Measurements from ENCODE around the gene LPP. TPM values are rescaled to one million over a fixed set of nuclear protein-coding genes. Genes with fewer than 3 reads are reported as not detected.

LPP gene
- polyA plus RNA-seq, 1 experiment = 60.0 TPM

DNA sequence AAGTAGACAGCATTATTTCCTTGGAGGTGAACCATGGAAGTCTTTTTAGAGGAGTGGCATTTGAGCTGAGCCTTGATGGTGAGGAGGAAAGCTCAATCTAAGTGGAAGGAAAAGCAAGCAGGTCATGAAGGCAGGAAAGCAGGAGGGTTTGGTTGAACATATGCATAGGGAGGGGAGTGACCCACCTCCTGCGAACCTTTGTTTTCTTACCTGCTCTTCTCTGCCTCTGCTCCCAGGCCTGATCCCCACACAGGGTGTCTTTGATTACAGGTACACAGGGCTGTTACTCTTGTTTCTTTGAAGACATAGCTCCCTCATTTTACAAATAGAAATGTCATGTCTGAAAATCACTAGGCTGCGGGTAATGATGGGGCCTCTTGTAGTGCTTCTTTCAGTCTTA lies 769.7 kb downstream of the LPP start:
- CTCF ChIA-PET = interaction anchor here (1.0 to 1.3 kb wide), 2 partner anchors 15 to 1184 kb away, joined by 3 to 4 read pairs; no protein-coding TSS in a partner anchor
- no peak overlapping the region for H3K4me3 ChIP-seq (ENCODE audit: low read depth, low read length)

DNA sequence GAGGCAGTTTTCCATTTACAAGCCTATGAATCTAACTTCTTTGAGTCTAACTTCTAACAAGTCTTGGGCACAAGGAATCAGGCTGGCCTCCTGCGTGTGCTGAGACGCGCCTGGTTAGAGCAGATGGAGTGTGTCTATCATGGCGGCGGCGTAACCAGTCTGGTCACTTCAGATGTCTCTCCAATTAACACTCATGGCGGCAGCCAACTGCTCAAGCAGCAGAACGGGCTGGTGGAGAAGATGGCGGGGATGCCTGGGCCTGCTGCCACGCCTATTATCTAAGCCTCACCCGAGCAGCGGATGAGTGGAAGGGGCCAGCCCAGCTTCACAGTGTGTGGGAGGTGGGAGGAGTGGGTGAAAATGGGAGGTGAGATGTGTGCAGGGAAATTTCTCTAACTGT lies 771.4 kb downstream of the LPP start:
- ChIA-PET POLR2A (no interaction called here), CTCF (no interaction called here)

More for the DNA sequence above, 769.7 kb downstream of the LPP start:
- TF ChIP-seq, protein P1, sequence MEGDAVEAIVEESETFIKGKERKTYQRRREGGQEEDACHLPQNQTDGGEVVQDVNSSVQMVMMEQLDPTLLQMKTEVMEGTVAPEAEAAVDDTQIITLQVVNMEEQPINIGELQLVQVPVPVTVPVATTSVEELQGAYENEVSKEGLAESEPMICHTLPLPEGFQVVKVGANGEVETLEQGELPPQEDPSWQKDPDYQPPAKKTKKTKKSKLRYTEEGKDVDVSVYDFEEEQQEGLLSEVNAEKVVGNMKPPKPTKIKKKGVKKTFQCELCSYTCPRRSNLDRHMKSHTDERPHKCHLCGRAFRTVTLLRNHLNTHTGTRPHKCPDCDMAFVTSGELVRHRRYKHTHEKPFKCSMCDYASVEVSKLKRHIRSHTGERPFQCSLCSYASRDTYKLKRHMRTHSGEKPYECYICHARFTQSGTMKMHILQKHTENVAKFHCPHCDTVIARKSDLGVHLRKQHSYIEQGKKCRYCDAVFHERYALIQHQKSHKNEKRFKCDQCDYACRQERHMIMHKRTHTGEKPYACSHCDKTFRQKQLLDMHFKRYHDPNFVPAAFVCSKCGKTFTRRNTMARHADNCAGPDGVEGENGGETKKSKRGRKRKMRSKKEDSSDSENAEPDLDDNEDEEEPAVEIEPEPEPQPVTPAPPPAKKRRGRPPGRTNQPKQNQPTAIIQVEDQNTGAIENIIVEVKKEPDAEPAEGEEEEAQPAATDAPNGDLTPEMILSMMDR (IDR thresholded peaks at IDR 0.05; ENCODE audit: insufficient read depth, low read depth, low read length) = no peak
- no peak for DNase-seq (ENCODE audit: low read depth)
- POLR2A ChIA-PET = no interaction called here
- Histone ChIP-seq H3K27me3 (ENCODE audit: control insufficient read depth, insufficient read depth, low read length) (no peaks in the 10 kb centered on the region), H3K36me3 (ENCODE audit: control insufficient read depth, insufficient read depth, low read length) (no peaks in the 10 kb centered on the region)

DNA sequence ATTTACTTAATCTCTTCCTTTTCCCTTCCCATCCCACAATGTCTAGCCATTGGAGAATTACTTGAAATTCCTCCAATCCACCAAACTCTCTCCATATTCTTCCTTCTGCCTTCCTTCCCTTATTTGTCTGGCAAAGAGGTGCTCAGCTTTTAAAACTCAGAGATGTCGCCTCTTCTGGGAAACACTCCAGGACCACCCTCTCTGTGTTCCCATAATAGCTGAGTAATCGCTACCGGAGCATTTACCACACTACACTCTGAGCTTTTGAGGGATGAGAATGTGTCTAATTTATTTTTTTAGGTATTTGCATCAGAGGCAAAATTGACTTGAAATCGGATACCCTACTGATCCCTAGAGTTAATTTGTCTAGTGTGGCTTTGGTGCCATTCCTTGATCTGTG lies 772.2 kb downstream of the LPP start:
- POLR2A ChIA-PET = no interaction called here
- H3K4me3 ChIP-seq (ENCODE audit: low read depth, low read length) = no peak overlapping the region
- no peaks in the 10 kb centered on the region for H3K27me3 ChIP-seq (ENCODE audit: control insufficient read depth, insufficient read depth, low read length)
- TF ChIP-seq, protein P1 (IDR thresholded peaks at IDR 0.05; ENCODE audit: insufficient read depth, low read depth, low read length) = no peak
- no peak for DNase-seq (ENCODE audit: low read depth)
- CTCF ChIA-PET = interaction anchor here (2.1 kb wide), 1 partner anchor 1187 kb away, joined by 7 read pairs; no protein-coding TSS in a partner anchor
- H3K36me3 ChIP-seq (ENCODE audit: control insufficient read depth, insufficient read depth, low read length) = no peaks in the 10 kb centered on the region

More for the DNA sequence above, 771.4 kb downstream of the LPP start:
- no peak for DNase-seq (ENCODE audit: low read depth)
- no peaks in the 10 kb centered on the region for H3K36me3 ChIP-seq (ENCODE audit: control insufficient read depth, insufficient read depth, low read length)
- TF ChIP-seq, protein P1 (IDR thresholded peaks at IDR 0.05; ENCODE audit: insufficient read depth, low read depth, low read length) = no peak
- no peak overlapping the region for H3K4me3 ChIP-seq (ENCODE audit: low read depth, low read length)
- H3K27me3 ChIP-seq (ENCODE audit: control insufficient read depth, insufficient read depth, low read length) = no peaks in the 10 kb centered on the region

DNA sequence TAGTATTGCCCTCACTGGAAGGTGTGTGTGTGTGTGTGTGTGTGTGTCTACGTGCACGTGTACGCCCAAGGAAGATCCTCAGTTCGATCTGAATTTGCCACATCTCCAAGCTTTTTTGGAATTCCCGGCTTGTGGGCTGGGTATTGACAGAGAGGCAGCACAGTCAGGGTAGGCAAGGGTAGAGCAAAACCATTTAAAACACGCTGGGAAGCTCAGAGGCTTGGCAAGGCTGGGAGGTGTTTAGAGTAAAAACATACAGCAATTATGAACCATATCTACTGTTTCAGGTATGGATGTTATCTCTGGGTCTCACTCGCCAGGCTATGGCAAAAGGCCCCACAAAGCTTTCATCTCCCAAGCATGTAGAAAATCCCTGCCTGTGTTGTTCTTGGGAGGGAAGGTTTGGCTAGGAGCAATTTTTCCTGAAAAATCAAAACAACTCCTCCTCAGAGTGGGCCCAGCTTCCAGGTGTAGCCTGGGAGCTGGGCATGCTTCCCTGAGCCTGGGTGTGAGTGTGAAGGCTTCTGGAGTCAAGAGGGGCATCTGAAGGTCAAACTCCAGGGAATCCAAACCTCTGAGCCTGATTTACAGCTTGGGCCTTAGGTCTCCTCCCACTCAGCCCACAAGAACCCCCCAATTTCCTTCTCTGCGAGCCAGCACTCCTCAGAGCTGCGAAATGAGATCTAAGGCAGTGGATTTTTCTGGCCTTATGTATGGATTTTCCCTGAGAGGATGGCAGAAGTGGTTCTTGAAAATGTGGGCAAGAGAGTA lies 773.0 kb downstream of the LPP start:
- no peaks in the 10 kb centered on the region for H3K27me3 ChIP-seq (ENCODE audit: control insufficient read depth, insufficient read depth, low read length)
- no peak overlapping the region for H3K4me3 ChIP-seq (ENCODE audit: low read depth, low read length)
- POLR2A ChIA-PET = no interaction called here
- TF ChIP-seq, protein P1 (IDR thresholded peaks at IDR 0.05; ENCODE audit: insufficient read depth, low read depth, low read length) = no peak
- CTCF ChIA-PET = interaction anchor here (1.2 to 2.1 kb wide), 2 partner anchors 24 to 1188 kb away, joined by 3 to 7 read pairs; no protein-coding TSS in a partner anchor
- DNase-seq (ENCODE audit: low read depth) = no peak
- H3K36me3 ChIP-seq (ENCODE audit: control insufficient read depth, insufficient read depth, low read length) = no peaks in the 10 kb centered on the region

DNA sequence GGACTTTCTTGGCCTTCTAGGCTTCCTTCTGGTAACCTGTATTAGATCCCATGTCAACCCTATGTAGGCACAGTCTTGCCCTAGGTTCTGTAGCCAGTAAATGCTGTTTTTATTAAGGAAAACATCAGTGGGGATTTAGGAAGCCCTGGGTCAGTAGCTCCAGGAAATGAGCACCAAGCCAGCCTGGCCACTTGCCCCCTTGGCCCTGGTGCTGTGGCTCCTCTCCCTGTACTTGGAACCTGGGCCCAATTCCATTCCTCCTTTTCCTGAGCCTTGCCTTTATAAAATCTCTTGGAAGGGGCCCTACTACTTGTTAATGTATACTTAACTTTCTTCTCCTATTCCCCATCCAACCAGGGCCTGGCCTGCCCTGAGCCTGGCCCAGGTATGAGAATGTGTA lies 774.0 kb downstream of the LPP start:
- Histone ChIP-seq H3K27me3 (ENCODE audit: control insufficient read depth, insufficient read depth, low read length) (no peaks in the 10 kb centered on the region), H3K4me3 (ENCODE audit: low read depth, low read length) (no peak overlapping the region), H3K36me3 (ENCODE audit: control insufficient read depth, insufficient read depth, low read length) (no peaks in the 10 kb centered on the region)
- DNase-seq (ENCODE audit: low read depth) = no peak
- TF ChIP-seq, protein P1 (IDR thresholded peaks at IDR 0.05; ENCODE audit: insufficient read depth, low read depth, low read length) = no peak
- POLR2A ChIA-PET = no interaction called here
- CTCF ChIA-PET = interaction anchor here (1.2 to 2.1 kb wide), 2 partner anchors 23 to 1189 kb away, joined by 3 to 7 read pairs; no protein-coding TSS in a partner anchor
